Liver (tissue), 9 donors: ENCODE data around the gene KMT5B. TPM values are rescaled to one million over a fixed set of nuclear protein-coding genes. Genes with fewer than 3 reads are reported as not detected.

Experiments
- DNase-seq: peaks from one replicate; pipeline ENCODE4 v3.0.0-alpha.2; 2017; ENCODE audit warnings: low spot score
- H3K27ac ChIP-seq, 2 donors: one replicate each; pipeline ENCODE4 v1.7.0; 2013; ENCODE audit warnings: inconsistent platforms in 2 of 2, low read length in 2 of 2, control low read depth in 1 of 2, low read depth in 1 of 2, mild to moderate bottlenecking in 1 of 2
- H3K27me3 ChIP-seq, 4 donors: one replicate each; pipeline versions ENCODE4 v1.6.1 to v1.7.0; 2013; ENCODE audit warnings: low read length in 3 of 4, inconsistent platforms in 1 of 4, mild to moderate bottlenecking in 1 of 4, moderate library complexity in 1 of 4; ENCODE audit not compliant: control insufficient read depth in 4 of 4, insufficient read depth in 4 of 4
- H3K36me3 ChIP-seq, 4 donors: one replicate each; pipeline versions ENCODE4 v1.6.1 to v1.7.0; 2013; ENCODE audit warnings: low read length in 3 of 4, mild to moderate bottlenecking in 3 of 4, low read depth in 1 of 4, moderate library complexity in 1 of 4; ENCODE audit not compliant: control insufficient read depth in 4 of 4, insufficient read depth in 3 of 4
- H3K4me1 ChIP-seq, 4 donors: one replicate each; pipeline versions ENCODE4 v1.6.1 to v1.7.0; 2013; ENCODE audit warnings: low read length in 3 of 4, mild to moderate bottlenecking in 3 of 4, moderate library complexity in 1 of 4; ENCODE audit not compliant: control insufficient read depth in 4 of 4, insufficient read depth in 4 of 4
- H3K4me3 ChIP-seq, 3 donors: one replicate each; pipeline versions ENCODE4 v1.6.1 to v1.7.0; 2013; ENCODE audit warnings: low read length in 3 of 3, control low read depth in 1 of 3, low read depth in 1 of 3, mild to moderate bottlenecking in 1 of 3
- H3K9ac ChIP-seq, 2 donors: one replicate each; pipeline ENCODE4 v1.7.0; 2013; ENCODE audit warnings: low read length in 2 of 2, mild to moderate bottlenecking in 2 of 2, moderate library complexity in 2 of 2, control low read depth in 1 of 2, low read depth in 1 of 2
- H3K9me3 ChIP-seq, 4 donors: one replicate each; pipeline versions ENCODE4 v1.6.1 to v1.7.0; 2013; ENCODE audit warnings: low read length in 3 of 4; ENCODE audit not compliant: control insufficient read depth in 4 of 4
- ATF3 ChIP-seq: IDR thresholded peaks from 2 replicates; pipeline ENCODE4 v1.6.1; 2016; ENCODE audit warnings: antibody characterized with exemption
- CTCF ChIP-seq: fragments of 150-350 bp; IDR thresholded peaks from 2 replicates; pipeline ENCODE4 v1.5.1; 2017; ENCODE audit warnings: improper control_type of control experiment, low read depth, low read length; ENCODE audit not compliant: missing input control
- FOXA1 ChIP-seq: IDR thresholded peaks from 2 replicates; pipeline ENCODE4 v1.6.1; 2016; ENCODE audit warnings: antibody characterized with exemption
- FOXA2 ChIP-seq: IDR thresholded peaks from 2 replicates; pipeline ENCODE4 v1.6.1; 2016; ENCODE audit warnings: antibody characterized with exemption
- GABPA ChIP-seq, 2 donors: IDR thresholded peaks in 1 of 2; conservative IDR thresholded peaks in 1 of 2; 2 replicates each; pipeline ENCODE4 v1.6.1; 2016; ENCODE audit warnings: antibody characterized with exemption in 2 of 2, mild to moderate bottlenecking in 1 of 2, moderate library complexity in 1 of 2
- HNF4A ChIP-seq, 2 donors: conservative IDR thresholded peaks; 2 replicates each; pipeline ENCODE4 v1.6.1; 2016; ENCODE audit warnings: antibody characterized with exemption in 2 of 2, mild to moderate bottlenecking in 2 of 2
- HNF4G ChIP-seq: IDR thresholded peaks from 2 replicates; pipeline ENCODE4 v1.6.1; 2016; ENCODE audit warnings: antibody characterized with exemption
- JUND ChIP-seq, 2 donors: IDR thresholded peaks; 2 replicates each; pipeline ENCODE4 v1.6.1; 2016; ENCODE audit warnings: antibody characterized with exemption in 2 of 2
- NR2F2 ChIP-seq: IDR thresholded peaks from 2 replicates; pipeline ENCODE4 v1.6.1; 2016; ENCODE audit warnings: antibody characterized with exemption
- RAD21 ChIP-seq, 2 donors: IDR thresholded peaks; 2 replicates each; pipeline ENCODE4 v1.6.1; 2016; ENCODE audit warnings: antibody characterized with exemption in 2 of 2, mild to moderate bottlenecking in 2 of 2
- REST ChIP-seq: IDR thresholded peaks from 2 replicates; pipeline ENCODE4 v1.6.1; 2016; ENCODE audit warnings: antibody characterized with exemption, mild to moderate bottlenecking
- RXRA ChIP-seq, 2 donors: IDR thresholded peaks; 2 replicates each; pipeline ENCODE4 v1.6.1; 2017 to 2018; ENCODE audit warnings: antibody characterized with exemption in 2 of 2, mild to moderate bottlenecking in 1 of 2
- SP1 ChIP-seq: IDR thresholded peaks from 2 replicates; pipeline ENCODE4 v1.6.1; 2018; ENCODE audit warnings: antibody characterized with exemption, mild to moderate bottlenecking
- TAF1 ChIP-seq: conservative IDR thresholded peaks from 2 replicates; pipeline ENCODE4 v1.6.1; 2016; ENCODE audit warnings: antibody characterized with exemption, mild to moderate bottlenecking
- YY1 ChIP-seq: IDR thresholded peaks from 2 replicates; pipeline ENCODE4 v1.6.1; 2016; ENCODE audit warnings: antibody characterized with exemption, mild to moderate bottlenecking
- WGBS: extraction: QIAGEN DNeasy Blood & Tissue Kit; methylation state at CpG from one replicate; pipeline ENCODE4 v1.1.7; 2013; 5-methylcytosine and 5-hydroxymethylcytosine counted together
- polyA plus RNA-seq, 2 donors: library from polyadenylated mRNA; stranded (reverse) in 1 of 2; unstranded in 1 of 2; fragments of 200-250 nt in 1 of 2; fragments of >200 nt in 1 of 2; fragmentation: Nextera tagmentation in 1 of 2; extraction: Ambion mirVana in 1 of 2; gene quantifications; one replicate each; pipeline versions ENCODE4 v1.2.1 to v1.2.3, GENCODE V29; 2013 to 2015
- total RNA-seq, 2 donors: library from RNA; depleted of rRNA; stranded (reverse); fragments of >200 nt; gene quantifications; one replicate each; pipeline ENCODE4 v1.2.3, GENCODE V29; 2014
- TF ChIP-seq, protein P1 (sequence below): IDR thresholded peaks from 2 replicates; pipeline ENCODE4 v1.6.1; 2016; ENCODE audit warnings: antibody characterized with exemption
- donor health status: healthy.
- donor health status: healthy.
- donor health status: healthy.
- donor health status: healthy.
- donor health status: healthy.

KMT5B gene
- total and polyA plus RNA-seq, 4 donors: 8.7 to 33.8 (median 14.8) TPM

DNA sequence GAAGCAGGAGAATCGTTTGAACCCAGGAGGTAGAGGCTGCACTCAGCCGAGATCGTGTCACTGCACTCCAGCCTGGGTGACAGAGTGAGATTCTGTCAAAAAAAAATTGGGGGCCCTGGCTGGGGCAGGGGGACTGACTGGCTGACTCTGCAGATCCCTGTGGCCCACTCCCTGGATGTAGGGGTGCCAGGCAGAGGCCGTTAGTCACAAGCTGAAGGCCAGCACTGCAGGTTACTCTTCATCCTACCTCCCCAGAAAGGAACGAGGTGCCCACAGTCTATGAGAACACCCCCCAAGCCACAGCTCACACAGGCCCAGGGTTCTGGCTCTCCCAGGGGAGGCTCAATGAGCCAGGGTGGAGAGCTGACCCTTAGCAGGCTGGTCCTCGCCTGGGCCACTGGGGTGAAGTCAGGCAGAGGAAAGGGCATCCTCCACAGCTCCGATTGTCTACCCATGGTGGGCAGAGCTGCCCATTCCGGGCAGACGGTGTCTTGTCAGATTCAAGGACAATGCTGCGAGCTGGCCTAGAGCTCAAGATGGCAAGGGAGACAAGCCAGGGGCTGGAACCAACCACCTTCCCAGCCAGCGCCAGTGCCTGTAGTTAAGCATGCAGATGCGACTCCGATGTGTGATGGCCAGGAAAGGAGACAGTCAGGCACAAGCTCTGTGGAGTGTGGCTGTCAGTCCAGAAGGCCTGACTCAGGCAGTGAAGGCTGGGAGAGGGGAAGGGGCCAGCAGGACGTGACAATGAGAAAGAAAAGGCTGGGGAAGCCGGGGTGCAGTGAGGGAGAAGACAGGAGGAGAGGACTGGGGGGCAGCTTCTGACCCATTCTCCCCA, 46.2 kb upstream of the KMT5B start:
- 94% methylated on average over 15 of the region's 15 CpGs for WGBS
- H3K9me3 ChIP-seq: no peaks in the 10 kb centered on the region
- H3K9ac ChIP-seq: no peak overlapping the region
- no peaks in the 10 kb centered on the region for H3K27me3 ChIP-seq
- H3K27ac ChIP-seq: no peak overlapping the region
- peaks cover 3 to 11% (median 6%) of the 10 kb centered on the region in 4 donors for H3K4me1 ChIP-seq
- no peak overlapping the region for H3K4me3 ChIP-seq
- H3K36me3 ChIP-seq: peaks cover 9 to 36% (median 26%) of the 10 kb centered on the region in 4 donors
- DNase-seq: no peak
- TF ChIP-seq FOXA1: no peak
- no peak for TF ChIP-seq HNF4G
- TF ChIP-seq CTCF: no peak
- no peak for TF ChIP-seq SP1
- TF ChIP-seq FOXA2: no peak
- TF ChIP-seq TAF1: no peak

GRCh38 chr11:68258363-68258765, 45.3 kb upstream of the KMT5B start:
- peak overlapping the region; percentile 19 to 38 for H3K27ac ChIP-seq
- peaks cover 3 to 11% (median 6%) of the 10 kb centered on the region in 4 donors for H3K4me1 ChIP-seq
- no peaks in the 10 kb centered on the region for H3K27me3 ChIP-seq
- 97% methylated on average over 13 of the region's 13 CpGs for WGBS
- H3K36me3 ChIP-seq: peaks cover 5 to 28% (median 20%) of the 10 kb centered on the region in 4 donors
- no peaks in the 10 kb centered on the region for H3K9me3 ChIP-seq
- H3K9ac ChIP-seq: no peak overlapping the region
- TF ChIP-seq GABPA (IDR thresholded peaks at IDR 0.05 in 1 of 2, conservative IDR thresholded peaks at IDR 0.05 in 1 of 2): no peak
- no peak for TF ChIP-seq FOXA1
- TF ChIP-seq SP1: no peak
- no peak for TF ChIP-seq FOXA2
- TF ChIP-seq HNF4A (conservative IDR thresholded peaks at IDR 0.05): no peak
- TF ChIP-seq YY1: no peak
- no peak for TF ChIP-seq HNF4G
- TF ChIP-seq ATF3: no peak
- TF ChIP-seq RXRA (IDR thresholded peaks at IDR 0.05): no peak
- no peak overlapping the region for H3K4me3 ChIP-seq
- DNase-seq: no peak

DNA sequence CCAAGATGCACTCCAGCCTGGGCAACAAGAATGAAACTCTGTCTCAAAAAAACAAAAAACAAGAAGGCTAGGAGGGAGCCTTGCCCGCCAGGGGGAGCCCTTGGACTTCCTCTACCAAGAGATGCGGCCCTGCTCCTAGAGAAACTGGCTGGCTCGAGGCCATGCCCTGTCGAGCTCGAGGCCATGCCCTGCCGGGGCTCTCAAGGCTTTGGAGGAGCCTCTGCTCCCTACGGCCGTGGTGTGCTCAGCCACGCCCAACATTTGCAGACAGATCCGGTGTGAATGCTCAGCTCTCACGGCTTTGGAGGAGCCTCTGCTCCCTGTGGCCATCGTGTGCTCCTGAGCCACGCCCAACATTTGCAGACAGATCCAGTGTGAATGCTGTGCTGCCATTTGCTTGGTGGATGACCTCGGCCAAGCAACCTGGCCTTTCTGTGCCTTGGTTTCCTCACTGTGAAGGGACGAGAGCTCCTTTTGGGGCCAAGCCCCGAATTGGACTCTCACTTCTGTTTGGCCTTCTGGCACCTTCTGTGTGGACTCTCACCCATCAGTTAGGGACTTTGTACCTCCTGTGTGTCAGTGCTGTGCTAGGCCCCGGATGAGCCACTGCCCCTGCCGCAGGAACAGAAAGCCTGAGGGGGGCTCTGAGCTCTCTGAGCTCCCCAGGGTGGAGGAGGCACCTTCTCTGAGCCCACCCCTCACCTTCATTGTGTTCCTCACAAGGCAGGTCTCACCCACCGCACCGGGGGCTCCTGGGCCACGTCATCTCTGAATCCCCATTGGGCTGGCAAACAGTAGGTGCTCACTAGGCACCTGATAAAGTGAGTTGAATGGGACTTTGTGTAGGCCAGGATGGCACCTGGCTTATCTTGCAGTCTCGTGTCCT, 44.6 kb upstream of the KMT5B start:
- Histone ChIP-seq H3K9me3 (no peaks in the 10 kb centered on the region), H3K27me3 (no peaks in the 10 kb centered on the region), H3K27ac (peak overlapping the region; percentile 38 to 56), H3K4me3 (peak overlapping the region in 1 of 3 donors; percentile 34), H3K9ac (no peak overlapping the region), H3K4me1 (peaks cover 3 to 11% (median 6%) of the 10 kb centered on the region in 4 donors), H3K36me3 (peaks cover 5 to 22% (median 16%) of the 10 kb centered on the region in 4 donors)
- peak; percentile 96 for DNase-seq
- WGBS: 27% methylated on average over 22 of the region's 22 CpGs
- TF ChIP-seq SP1: peak; percentile 50
- TF ChIP-seq YY1: peak; percentile 47
- TF ChIP-seq RAD21 (IDR thresholded peaks at IDR 0.05): peak; percentile 96 to 97
- TF ChIP-seq GABPA (IDR thresholded peaks at IDR 0.05 in 1 of 2, conservative IDR thresholded peaks at IDR 0.05 in 1 of 2): no peak
- TF ChIP-seq JUND (IDR thresholded peaks at IDR 0.05): no peak
- TF ChIP-seq ATF3: no peak
- TF ChIP-seq, protein P1, sequence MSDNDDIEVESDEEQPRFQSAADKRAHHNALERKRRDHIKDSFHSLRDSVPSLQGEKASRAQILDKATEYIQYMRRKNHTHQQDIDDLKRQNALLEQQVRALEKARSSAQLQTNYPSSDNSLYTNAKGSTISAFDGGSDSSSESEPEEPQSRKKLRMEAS: peak; percentile 50
- TF ChIP-seq NR2F2: peak; percentile 39
- no peak for TF ChIP-seq REST
- peak; percentile 38 for TF ChIP-seq FOXA1
- TF ChIP-seq FOXA2: no peak
- TF ChIP-seq RXRA (IDR thresholded peaks at IDR 0.05): peak; percentile 69 to 76
- peak; percentile 97 to 98 for TF ChIP-seq HNF4A (conservative IDR thresholded peaks at IDR 0.05)
